ENCODE measurements around the gene SPCS2.
"Not testable (repeated sequence)": the region's sequence is repeated elsewhere in the genome, so short reads cannot be mapped to it uniquely, and the experiment has no call there.

The SPCS2 gene

DNA sequence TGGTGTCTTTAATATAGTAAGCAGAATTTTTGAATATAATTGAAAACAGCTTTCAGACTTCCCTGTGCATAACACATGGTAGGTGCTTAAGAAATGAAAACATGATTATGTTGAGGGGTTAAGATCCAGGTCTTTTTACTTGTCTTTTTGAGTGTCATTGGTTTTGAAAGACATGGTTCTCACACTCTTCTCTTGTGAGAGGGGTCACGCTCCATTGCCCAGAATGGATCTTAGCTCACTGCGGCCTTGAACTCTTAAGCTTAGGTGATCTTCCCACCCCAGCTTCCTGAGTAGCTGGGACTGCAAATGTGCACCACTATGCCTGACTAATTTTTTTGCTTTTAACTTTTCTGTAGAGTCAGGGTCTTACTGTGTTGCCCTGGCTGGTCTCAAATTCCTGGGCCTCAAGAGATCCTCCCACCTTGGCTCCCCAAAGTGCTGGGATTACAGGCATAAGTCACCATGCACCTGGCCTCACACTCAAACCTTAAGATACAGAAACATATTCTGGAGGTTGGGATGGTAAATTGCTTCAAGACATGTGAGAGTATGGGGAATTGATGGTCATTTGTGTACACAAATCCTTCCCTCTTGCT is 1.4 kb downstream of the SPCS2 start:
- DNase-seq: no peak

DNA sequence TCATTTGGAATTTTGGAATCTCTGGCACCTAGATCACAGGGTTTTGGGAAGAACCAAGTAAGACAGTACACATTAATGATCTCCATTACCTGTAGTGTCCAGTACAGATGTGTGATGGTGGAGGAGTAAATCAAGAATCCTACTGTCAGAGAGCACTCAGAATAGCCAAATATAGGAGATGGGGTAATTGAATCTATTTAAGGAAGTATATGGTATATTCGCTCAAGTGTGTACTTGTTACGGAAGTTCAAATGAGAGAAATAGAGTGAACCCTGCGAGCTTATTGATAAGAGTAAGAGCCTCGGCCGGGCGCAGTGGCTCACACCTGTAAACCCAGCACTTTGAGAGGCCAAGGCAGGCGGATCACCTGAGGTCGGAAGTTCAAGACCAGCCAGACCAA is 2.2 kb downstream of the SPCS2 start:
- no peak for DNase-seq

DNA sequence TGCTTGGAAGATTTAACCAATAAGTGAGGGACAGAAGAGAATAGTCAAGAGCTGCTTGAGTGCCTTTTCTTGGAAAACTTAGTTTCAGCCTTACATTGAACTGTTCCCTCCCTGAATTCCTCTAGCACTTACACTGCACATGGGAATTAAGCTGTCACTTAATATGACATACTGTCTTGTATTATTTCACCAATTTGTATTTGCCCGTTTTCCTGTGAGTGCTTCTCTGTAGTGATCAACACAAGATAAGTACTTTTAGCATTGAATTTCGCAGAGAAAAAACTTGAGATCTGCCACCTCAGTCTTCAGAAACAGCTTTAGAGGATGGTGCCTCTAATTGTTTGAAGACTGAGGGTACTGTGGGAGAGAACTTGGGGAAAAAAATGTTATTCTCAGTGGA is 3.7 kb downstream of the SPCS2 start:
- no peak for DNase-seq

DNA sequence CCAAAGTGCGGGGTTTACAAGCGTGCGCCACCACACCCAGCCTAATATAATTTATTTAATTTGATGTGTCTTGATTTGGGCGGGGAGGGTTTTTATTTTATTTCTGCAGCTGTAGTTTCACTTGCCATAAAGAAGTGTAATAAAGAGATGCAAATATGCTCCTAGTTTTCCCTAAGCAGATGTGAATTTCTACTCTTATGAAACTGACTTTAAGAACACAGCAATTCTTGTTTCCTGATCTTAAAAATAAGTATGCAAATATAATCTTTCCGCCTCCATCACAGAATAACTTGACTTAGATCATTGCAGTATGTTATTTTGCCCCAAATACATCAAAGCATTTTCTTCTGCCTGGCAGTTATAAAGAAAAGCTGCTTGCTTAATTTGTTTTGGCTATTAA is 4.4 kb downstream of the SPCS2 start:
- DNase-seq: no peak

DNA sequence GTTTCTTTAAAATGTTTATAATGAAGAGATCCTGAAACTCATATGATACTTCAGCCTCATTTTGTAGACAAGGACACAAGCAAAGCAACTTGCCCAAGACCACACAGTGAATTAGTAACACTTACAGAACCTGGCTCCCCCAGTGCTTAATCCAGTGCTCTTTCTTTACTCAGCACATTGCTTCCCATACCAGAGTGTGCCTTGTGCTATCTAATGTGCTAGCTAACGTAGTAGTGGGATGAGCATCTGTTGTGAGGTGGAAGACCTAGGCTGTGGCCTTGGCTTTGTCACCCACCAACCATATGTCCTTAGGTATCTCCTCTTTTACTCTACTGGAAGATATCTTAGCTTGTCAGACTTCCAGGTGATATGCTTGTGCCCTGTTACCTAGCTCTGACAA is 5.1 kb downstream of the SPCS2 start:
- no peak for DNase-seq

DNA sequence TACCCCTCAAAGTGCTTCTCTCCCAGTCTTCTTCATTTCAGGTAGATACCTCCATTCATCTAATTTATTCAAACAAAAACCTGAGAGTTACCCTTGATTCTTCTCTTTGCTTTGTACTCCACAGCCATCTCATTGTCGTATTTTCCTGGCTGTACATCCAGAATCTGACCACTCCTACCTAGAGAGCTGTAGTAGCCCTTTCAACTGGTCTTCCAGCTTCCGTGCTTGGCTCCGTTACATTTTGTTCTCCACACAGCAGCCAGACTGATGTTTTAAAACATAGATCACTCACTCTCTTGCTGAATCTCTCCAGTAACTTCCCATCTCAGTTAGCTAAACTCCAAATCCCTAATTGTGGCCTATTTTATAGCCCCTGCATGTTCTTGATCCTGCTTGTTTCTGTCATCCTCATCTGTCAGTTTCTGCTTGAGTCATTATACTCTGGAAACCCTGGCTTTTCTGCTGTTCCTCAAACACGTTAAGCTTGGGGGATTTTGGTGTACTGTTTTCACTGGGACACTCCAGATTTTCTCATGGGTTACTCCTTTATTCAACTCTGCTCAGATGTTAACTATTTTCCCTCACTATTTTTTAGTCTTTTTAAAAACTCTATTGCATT is 7.4 kb downstream of the SPCS2 start:
- no peak for DNase-seq

DNA sequence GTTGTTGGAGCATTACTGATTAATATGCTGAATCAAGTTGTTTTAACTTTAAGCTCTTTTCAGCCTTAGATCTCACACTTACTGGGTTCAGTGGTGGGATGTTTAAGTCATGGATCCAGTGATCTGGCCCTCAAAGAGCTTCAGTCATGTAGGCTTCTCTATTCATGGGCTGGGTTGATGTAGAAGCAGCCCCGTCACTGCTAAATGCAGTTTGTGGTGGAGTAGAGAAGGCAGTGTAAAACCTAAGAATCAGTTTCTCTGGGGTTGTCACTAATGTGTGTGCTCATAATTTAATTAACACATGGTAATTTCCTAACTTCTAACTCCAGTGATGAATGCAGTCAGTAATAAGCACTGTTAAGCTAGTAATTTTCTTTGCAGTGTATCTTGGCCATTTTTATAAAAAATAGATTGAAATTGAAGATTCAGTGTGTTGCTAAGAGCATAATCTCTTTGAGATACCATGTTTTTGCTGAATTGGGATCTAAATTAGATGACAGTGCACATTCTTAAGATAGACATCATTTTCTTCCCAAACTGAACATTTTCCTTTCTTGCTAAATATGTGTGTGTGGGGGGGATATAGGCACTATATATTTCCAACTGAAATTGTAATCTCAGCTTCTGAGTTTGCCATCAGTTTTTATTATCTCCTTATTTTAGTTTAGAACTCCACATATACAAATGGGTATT is 9.0 kb downstream of the SPCS2 start:
- DNase-seq: no peak

DNA sequence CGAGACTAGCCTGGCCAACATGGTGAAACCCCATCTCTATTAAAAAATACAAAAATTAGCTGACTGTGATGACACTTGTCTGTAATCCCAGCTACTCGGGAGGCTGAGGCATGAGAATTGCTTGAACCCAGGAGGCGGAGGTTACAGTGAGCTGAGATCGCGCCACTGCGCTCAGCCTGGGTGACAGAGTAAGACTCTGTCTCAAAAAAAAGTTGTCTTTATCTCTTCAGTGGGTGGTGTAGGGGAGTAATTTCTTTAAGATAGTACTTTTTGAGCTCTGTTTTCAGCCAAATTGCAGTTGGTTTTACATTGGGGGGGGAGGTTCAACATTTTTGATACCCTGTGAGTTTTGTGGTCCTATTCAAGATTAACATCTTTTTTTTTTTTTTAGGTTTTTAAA is 11.1 kb downstream of the SPCS2 start:
- DNase-seq: not testable (repeated sequence)

DNA sequence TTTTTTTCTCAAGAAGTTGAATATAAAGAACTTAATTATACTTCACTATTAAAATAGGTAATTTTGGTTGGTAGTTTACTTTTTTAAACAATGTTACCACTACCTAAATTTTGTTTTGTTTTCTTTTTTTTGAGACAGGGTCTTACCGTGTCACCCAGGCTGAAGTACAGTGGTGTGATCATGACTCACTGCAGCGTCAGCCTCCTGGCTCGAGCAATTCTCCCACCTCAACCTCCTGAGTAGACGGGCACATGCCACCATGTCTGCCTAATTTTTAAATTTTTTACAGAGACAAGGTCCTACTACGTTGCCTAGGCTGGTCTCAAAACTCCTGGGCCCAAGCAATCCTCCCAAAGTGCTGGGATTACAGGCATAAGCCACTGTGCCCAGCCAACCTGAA is 17.6 kb downstream of the SPCS2 start:
- DNase-seq: no peak

DNA sequence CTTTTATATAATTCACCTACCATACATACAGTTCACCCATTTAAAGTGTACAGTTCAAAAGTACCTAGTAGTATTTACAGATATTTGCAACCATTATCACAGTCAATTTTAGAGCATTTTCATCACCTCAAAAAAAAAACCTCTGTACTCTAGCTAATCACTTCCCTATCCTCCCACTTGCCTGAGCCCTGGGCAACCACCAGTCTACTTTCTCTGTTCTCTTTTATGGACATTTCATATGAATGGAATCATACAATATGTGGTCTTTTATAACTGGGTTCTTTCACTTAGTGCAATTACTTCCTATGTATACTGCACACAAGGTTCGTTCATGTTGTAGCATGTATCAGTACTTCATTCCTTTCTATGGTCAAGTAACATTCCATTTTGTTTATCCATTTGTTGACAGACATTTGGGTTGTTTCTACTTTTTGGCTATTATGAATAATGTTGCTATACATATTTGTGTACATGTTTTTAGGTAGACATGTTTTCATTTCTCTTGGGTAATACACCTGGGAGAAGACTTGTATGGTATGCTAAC is 21.9 kb downstream of the SPCS2 start:
- no peak for DNase-seq

DNA sequence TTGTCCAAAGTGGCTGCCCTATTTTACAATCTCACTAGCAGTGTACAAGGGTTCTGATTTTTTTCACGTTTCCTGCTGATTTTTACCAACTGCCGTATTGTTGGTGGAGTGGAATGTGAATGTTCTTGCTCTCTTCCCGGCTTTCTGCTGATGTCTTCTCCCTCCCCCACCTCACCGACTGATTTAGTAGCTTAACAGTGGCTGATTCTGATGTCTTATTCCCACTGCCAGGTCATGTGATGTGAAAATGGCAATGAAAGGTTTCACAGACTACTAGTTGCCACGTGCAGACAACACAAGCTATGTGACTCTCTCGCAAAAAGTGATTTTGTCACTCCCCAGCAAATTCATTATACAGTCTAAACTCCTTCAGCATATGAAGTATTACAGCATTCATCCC is 22.4 kb downstream of the SPCS2 start:
- no peak for DNase-seq

DNA sequence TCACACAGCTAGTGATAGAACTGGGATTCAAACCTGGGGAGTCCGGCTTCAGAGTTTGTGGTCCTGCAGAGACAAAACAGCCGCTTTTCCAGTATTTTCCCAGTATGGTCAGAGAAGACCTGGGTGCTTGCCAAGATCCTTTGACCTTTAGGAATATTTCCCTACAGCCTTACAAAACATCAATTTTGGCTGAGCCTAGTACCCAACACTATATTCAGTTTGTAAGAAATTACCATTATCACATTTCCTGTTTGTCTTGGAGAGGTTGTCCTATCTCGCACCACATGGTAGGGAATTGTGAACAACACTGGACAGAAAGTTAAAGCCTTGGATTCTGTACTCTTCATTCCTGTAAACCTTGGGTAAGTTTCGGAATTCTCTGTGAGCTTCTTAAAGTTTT is 29.0 kb downstream of the SPCS2 start:
- DNase-seq: no peak

DNA sequence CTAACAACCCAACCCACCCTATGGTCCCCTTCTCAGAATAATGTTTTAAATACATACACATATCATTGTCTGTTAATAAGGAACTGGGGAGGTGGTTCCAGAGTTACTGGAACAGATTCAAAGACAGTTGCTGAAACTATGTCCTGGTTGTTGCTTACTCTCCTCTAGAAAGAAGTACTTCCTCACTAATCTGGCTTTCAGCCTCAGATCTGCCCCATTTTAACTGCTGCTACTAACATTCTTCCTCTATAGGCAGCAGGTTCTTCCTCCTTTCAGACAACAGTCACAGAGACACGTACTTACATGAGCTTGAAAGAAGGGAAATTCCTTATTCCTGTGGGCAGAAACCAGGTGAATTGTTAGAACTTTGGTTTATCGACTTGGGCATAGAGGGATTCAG is 31.6 kb downstream of the SPCS2 start:
- DNase-seq: no peak

DNA sequence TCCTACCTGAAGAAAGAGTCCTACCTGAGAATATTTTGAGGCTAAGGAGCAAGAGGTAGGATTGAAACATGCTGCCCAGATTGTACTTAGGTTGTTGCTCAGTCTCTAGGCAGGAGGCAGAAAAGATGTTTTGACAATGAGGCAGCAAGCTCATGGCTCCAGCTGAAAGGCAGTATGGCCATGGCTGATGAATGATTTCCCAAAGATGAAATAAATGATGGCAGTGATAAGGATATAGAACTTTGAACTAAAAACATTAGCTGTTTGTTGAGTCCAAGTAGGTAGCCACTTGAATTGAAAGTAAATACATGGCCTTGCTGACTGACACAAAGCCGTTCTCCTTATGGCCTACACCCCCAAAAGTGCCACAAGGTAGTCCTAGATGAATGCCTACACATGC is 32.8 kb downstream of the SPCS2 start:
- no peak for DNase-seq

DNA sequence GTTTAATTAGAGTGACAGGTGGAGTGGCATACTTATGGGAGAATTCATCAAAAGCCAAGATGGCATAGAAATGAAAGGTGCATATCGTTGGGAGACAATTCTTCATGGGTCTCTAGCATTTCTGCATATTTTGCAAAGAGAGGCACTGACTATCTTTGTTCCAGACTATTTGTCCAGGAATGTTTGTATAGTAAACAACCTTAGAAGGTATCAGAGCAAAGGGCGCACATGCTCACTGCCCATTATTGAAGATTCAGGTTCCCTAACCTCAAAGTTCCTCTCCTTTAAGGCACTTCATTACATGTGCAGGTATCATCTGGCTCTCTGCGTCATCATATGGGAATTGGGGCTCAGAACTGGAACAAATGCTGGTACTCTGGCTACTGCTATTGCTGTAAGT is 35.0 kb downstream of the SPCS2 start:
- no peak for DNase-seq

DNA sequence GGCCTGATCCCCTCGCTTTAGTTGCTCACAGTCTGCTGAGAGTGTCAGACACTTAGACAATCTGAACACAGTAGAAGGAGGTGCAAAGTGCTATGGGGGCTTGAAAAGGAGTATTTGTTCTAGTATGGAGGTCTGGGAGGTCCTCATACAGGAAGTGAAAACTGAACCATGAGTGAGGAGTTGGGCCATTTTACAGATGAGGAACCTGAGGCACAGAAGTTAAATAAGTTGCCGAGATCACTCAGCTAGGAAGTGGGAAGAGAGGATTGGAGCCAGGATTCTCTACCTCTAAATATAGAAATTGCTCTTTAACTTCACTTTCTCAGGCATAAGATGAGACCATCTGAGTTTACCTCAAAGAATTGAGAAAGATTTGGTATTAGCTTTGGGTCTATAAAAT is 35.7 kb downstream of the SPCS2 start:
- DNase-seq: no peak

DNA sequence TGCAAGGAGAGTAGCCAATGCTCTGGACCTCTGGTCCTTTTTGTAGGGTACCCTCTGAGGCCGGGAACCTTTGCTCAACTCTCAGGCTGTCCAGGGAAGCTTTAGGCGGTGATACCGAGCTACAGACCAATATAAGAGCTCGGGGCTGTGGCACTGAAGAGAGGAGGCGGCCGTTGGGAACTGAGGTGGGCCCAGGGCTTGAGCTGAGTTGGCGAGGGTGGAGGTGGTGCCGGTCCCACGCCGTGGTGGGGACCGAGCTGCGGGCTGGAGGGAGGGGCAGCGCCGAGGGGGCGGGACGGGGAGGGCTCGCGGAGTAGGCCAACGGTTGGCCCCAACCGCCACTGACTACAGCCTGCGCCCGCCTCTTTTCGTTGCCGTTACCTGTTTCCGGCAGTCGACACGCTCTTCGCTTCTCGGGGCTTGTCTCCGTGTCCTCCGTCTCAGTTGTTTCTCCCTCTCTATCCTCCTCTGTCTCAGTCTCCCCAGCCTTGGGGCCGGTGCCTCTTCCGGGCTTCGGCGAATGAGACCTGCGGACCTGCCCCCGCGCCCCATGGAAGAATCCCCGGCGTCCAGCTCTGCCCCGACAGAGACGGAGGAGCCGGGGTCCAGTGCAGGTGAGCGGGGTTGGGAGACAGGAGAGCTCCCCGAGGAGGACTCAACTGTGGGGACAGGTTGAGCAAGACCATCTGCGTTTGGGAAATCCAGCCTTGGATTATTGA is 39.6 kb downstream of the SPCS2 start, which contains the start of gene NEU3:
Gene NEU3, plus strand, starts transcription at position 393 of the 719 bp plus-strand sequence. Its CDS starts 128 bp downstream, at position 521.
- peak; percentile 55 for DNase-seq

DNA sequence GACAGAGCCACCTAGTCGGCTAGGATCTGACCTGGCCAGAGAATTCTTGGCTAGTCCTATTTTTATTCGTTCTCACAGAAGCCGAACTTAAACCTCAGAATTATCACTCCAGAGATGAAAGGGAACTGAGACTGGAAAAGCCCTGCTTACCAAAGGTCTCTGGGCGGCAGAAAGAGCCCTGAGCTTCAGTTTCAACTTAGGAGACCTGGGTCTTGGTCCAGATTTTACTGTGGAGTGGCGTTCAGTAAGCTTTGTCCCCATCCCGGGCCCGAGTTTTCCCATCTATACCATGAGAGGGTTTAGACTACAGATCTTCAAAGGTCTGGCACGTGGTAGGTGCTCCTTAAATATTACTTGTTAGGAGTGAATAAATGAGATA is 40.2 kb downstream of the SPCS2 start:
- DNase-seq: no peak

DNA sequence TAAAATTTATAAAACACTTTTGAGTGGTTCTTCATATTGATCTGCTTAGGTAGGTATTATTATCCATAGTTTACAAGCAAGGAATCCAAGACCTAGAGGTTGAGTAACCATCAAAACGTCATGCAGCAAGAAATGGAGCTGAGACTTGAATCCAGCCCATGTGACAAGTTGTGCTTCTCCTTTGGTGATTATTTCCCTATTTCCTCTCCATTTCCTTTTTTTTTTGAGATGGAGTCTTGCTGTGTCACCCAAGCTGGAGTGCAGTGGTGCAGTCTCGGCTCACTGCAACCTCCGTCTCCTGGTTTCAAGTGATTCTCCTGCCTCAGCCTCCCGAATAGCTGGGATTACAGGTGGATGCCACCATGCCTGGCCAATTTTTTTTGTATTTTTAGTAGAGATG is 41.1 kb downstream of the SPCS2 start:
- DNase-seq: not testable (repeated sequence)

DNA sequence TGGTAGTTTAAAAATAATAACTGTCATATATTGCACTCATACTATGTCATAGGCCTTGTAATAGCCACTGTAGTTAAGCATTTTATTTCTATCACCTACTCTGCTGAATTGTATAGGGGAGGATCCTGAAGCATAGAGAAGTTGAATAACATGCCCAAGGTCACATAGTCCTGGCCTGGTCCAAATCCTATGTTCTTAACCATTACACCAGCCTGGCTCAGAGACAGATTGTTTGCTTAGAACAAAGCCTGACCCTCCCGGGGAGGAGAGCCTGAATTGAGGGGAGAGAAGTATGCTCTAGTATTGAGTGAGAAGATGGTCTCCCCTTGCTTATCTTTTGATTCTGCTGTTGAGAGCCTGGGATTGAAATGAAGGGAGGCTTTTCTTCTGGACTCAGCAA is 41.9 kb downstream of the SPCS2 start:
- DNase-seq: no peak

DNA sequence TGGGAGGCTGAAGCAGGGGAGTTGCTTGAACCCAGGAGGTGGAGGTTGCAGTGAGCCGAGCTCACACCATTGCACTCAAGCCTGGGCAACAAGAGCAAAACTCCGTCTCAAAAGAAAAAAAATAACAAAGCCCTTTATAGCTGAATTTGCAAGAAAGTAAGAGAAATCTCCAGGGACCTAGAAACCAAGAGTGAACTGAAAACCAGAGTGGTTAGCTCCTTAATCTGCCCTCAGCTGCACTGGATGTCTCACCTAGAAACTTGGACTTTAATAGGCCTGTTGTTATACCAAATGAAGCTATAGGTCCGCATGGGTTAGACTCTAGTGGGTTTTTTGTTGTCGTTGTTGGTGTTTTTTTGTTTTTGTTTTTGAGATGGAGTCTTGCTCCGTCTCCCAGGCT is 43.8 kb downstream of the SPCS2 start:
- DNase-seq: no peak

DNA sequence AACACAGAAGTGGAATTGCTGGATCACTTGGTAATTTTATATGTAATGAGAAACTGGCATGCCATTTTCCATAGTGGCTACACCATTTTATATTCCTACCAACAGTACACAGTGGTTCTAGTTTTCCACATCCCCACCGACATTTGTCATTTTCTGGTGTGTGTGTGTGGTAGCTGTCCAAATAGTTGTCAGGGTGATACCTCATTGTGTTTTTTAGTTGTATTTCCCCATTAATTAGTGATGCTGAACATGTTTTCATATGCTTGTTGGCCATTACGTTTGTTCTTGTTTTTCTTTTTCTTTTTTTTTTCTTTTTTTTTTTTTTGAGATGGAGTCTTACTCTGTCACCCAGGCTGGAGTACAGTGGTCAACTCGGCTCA is 51.9 kb downstream of the SPCS2 start:
- no peak for DNase-seq

DNA sequence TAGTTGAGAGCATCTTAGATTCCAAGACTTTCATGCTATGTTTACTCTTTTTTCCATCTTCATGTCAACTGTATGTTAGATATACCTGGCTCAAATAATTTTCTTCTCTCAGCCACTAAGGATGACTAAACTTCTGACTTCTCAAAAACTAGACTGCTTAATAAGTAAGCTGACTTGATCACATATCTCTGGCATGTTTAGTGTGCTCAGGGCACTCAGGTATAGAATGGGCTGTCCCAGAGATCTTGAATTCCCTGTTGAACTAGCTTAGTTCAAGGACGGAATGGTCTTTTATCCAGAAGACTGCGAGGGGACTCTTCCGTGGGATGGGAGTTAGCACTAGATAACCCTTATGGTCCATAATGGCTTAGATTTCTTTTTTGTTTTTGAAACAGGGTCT is 52.6 kb downstream of the SPCS2 start:
- DNase-seq: no peak

DNA sequence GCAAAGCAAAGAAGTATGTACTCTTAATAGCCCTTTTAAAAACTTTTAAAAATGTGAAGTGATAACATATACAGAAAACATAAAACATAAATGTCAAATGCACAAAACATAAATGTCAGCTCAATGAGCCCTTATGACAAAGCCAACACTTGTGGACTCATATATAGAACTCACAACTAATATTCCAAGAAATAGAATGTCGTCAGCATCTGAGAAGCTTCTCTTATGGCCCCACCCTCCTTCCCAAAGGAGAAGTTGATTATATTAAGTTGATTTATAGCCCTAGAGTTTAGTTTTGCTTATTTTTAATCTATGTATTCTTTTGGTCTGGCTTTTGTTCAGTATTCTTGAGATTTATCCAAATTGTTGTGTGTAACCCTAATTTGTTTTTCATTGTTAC is 53.5 kb downstream of the SPCS2 start:
- no peak for DNase-seq

All from NCI-H1048 (cell line).